NT2/D1 (cell line): ENCODE results near the gene NIPBL.
"Not testable (repeated sequence)": the region's sequence is repeated elsewhere in the genome, so short reads cannot be mapped to it uniquely, and the experiment has no call there.

ENCODE experiments used
- DNase-seq: peaks from one replicate; pipeline ENCODE4 v3.0.0-alpha.2; 2011; ENCODE audit warnings: low read depth, low spot score
- H3K27me3 ChIP-seq: 2 replicates; pipeline ENCODE4 v1.6.0; 2011; ENCODE audit warnings: mild to moderate bottlenecking; ENCODE audit not compliant: insufficient read length, insufficient read depth
- H3K36me3 ChIP-seq: 2 replicates; pipeline ENCODE4 v1.6.1; 2011; ENCODE audit warnings: mild to moderate bottlenecking, low read length, mixed read lengths; ENCODE audit not compliant: insufficient read depth, insufficient read length
- H3K4me1 ChIP-seq: 2 replicates; pipeline ENCODE4 v1.5.1; 2011; ENCODE audit not compliant: insufficient read depth, insufficient read length
- H3K4me3 ChIP-seq: 2 replicates; pipeline ENCODE4 v1.5.1; 2011; ENCODE audit warnings: low read depth; ENCODE audit not compliant: insufficient read length
- H3K9ac ChIP-seq: 2 replicates; pipeline ENCODE4 v1.6.0; 2011; ENCODE audit warnings: low read depth; ENCODE audit not compliant: insufficient read length
- H3K9me3 ChIP-seq: 2 replicates; pipeline ENCODE4 v1.5.1; 2011; ENCODE audit warnings: mild to moderate bottlenecking, low read length; ENCODE audit not compliant: insufficient read depth
- SUZ12 ChIP-seq: IDR thresholded peaks from 2 replicates; pipeline ENCODE4 v1.6.1; 2011; ENCODE audit not compliant: insufficient read length, insufficient read depth; ENCODE audit errors: extremely low read depth
- YY1 ChIP-seq: IDR thresholded peaks from 2 replicates; pipeline ENCODE4 v1.6.1; 2011; ENCODE audit not compliant: insufficient read length, insufficient read depth
- ZNF274 ChIP-seq: IDR thresholded peaks from 2 replicates; pipeline ENCODE4 v1.6.1; 2011; ENCODE audit warnings: mild to moderate bottlenecking, low read depth, low read length

Gene NIPBL

DNA sequence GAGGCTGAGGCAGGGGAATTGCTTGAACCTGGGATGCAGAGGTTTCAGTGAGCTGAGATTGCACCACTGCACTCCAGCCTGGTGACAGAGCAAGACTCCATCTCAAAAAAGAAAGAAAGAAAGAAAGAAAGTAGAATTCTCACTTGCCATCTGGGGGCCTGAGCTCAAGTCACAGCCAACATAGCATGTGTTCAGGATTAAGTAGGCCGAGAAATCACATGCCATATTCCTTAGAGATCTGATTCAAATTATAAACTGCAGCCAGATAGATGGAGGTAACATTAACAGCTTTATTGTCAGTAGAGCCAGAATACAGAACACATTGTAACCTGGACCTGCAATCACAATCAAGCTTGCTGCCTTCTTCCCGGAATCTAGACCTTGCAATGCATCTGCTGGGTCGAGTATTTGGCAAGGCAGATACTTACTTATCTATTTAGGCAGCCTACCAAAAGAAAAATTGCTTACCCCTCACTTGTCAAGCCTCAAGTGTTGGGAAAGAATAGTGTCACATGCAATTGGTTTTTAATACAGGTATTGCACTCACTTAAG, 198.9 kb downstream of the NIPBL start:
- DNase-seq = no peak
- no peak overlapping the region for H3K9ac ChIP-seq
- no peak overlapping the region for H3K4me3 ChIP-seq
- no peaks in the 10 kb centered on the region for H3K27me3 ChIP-seq
- TF ChIP-seq ZNF274 (no peak), YY1 (no peak), SUZ12 (no peak)
- no peaks in the 10 kb centered on the region for H3K36me3 ChIP-seq
- H3K4me1 ChIP-seq = no peaks in the 10 kb centered on the region
- H3K9me3 ChIP-seq = no peaks in the 10 kb centered on the region

DNA sequence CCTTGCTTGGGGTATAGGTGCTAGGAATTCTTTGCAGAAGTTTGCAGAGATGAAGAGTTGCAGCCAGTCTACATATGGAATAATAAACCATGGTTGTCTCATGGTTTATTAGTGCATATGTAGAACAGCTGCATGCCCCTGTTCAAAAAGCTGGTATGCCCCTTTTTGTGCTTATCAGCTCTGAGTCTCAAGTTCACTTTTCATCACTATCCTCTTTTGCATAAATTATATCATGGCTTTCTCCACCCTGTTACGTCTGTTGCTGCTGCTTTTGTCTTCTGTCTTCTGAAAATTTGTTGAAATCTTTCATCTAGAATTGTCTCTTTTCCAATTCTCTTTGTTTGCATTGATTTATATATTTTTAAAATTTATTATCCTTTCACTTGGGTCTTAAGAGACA, 200.6 kb downstream of the NIPBL start:
- Histone ChIP-seq H3K4me1 (no peaks in the 10 kb centered on the region), H3K36me3 (no peaks in the 10 kb centered on the region), H3K9ac (no peak overlapping the region), H3K9me3 (no peaks in the 10 kb centered on the region), H3K4me3 (no peak overlapping the region), H3K27me3 (no peaks in the 10 kb centered on the region)
- no peak for DNase-seq
- TF ChIP-seq YY1 (no peak), ZNF274 (no peak), SUZ12 (no peak)

DNA sequence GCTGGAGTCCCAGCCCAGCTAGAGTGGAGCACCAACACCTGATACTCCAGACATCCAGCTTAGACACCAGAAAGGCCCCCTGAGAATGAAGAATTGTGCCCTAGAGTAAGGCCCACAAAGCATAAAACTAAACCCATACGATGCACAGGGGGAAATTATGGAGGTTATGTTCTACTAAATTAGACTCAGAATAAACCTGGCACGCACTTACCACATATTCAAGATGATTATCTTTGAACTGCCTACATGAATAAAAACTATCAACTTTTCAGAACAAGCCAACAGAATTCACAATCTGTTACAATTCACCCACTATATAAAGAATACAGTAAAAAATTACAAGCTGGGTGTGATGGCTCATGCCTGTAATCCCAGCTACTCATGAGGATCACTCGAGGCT, 204.1 kb downstream of the NIPBL start:
- Histone ChIP-seq H3K36me3 (no peaks in the 10 kb centered on the region), H3K4me3 (no peak overlapping the region), H3K4me1 (no peaks in the 10 kb centered on the region), H3K9ac (no peak overlapping the region), H3K9me3 (0 out of 2 replicates have a peak, but pooled peaks cover 6% of the 10 kb centered on the region), H3K27me3 (peaks cover 7% of the 10 kb centered on the region)
- TF ChIP-seq SUZ12 = no peak
- TF ChIP-seq ZNF274 = no peak
- TF ChIP-seq YY1 = no peak
- no peak for DNase-seq

DNA sequence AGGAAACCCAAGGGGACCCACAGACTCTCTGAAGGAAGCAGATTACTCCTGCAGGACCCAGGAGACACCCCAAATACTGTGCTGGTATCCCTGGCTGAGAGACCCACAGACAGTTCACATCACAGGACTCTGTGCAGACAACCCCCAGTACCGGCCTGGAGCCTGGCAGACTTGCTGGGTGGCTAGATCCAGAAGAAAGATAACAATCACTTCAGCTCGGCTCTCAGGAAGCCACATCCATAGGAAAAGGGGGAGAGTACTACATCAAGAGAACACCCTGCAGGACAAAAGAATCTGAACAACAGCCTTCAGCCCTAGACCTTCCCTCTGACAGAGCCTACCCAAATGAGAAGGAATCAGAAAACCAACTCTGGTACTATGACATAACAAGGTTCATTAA, 206.4 kb downstream of the NIPBL start:
- H3K27me3 ChIP-seq, H3K4me3 ChIP-seq, H3K9ac ChIP-seq, DNase-seq, H3K4me1 ChIP-seq, H3K36me3 ChIP-seq: not testable (repeated sequence)
- H3K9me3 ChIP-seq = peaks cover 14% of the 10 kb centered on the region; the same call in 1 of the 2 replicates

DNA sequence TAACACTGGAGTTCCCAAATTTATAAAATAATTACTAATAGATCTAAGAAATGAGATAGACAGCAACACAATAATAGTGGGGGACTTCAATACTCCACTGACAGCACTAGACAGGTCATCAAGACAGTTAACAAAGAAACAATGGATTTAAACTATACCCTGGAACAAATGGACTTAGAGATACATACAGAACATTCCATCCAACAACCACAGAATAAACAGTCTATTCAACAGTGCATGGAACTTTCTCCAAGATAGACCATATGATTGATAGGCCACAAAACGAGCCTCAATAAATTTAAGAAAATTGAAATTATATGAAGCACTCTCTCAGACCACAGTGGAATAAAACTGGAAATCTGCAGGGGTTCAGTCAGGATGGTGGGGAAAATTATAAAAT, 209.5 kb downstream of the NIPBL start:
- not testable (repeated sequence) for H3K27me3 ChIP-seq, H3K9ac ChIP-seq, DNase-seq, H3K36me3 ChIP-seq, H3K4me3 ChIP-seq, H3K4me1 ChIP-seq
- H3K9me3 ChIP-seq = peaks cover 19% of the 10 kb centered on the region; the same call in 1 of the 2 replicates

DNA sequence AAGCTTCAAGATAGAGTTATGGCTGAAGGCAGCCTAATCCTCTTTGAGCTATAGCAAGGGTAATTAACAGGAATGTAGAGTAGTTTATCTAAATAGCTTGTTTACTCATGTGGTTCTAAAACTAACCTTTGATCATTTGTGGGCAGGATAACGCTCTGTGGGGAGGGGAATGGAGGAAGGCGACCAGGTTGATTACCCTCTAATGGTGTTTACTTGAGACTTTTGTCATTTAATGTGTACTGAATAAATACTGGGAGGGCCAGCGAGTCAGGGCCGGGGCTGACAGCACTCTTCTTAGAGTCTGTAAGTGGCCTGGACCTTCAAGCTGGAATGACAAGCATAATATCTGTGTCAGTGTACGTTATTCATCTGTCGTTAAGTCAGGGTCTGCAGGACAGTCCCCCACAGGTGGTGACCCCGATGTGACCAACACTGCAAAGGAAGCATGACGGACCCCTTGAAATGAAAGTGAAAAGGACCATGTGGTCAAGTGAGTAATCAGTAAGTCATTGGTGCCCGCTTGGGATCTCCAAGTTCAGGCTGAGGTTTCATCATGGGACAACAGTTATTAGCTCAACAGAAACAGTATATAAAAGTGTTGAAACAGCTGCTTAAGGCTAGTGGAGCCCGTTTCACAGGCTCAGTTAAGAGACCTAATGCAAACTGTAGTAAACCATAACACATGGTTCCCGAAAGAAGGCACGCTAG, 210.1 kb downstream of the NIPBL start:
- TF ChIP-seq ZNF274 (no peak), YY1 (no peak), SUZ12 (no peak)
- H3K4me1 ChIP-seq = no peaks in the 10 kb centered on the region
- H3K36me3 ChIP-seq = no peaks in the 10 kb centered on the region
- peaks cover 7% of the 10 kb centered on the region for H3K27me3 ChIP-seq
- no peak overlapping the region for H3K9ac ChIP-seq
- H3K4me3 ChIP-seq = no peak overlapping the region
- no peak for DNase-seq
- H3K9me3 ChIP-seq = peaks cover 19% of the 10 kb centered on the region; the same call in 1 of the 2 replicates

DNA sequence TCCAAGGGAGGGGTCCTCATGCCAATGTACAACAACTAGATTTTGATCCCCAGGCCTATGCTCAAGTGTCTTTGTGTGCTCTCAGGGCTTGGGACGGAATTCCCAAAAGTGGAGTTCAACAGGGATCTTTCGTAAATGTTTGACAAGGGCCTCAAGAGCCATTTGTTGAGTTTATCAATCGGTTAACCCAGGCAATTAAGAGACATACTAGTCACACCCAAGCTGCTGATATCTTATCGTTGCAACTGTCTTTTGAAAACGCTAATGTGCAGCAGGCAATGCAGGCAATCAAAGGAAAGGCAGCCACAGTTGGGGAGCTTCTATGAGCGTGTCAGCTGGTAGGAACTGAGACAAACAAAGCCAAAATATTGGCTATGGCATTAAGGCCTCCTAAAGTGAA, 211.4 kb downstream of the NIPBL start:
- no peak overlapping the region for H3K9ac ChIP-seq
- H3K27me3 ChIP-seq = peaks cover 7% of the 10 kb centered on the region
- H3K4me1 ChIP-seq = no peaks in the 10 kb centered on the region
- H3K4me3 ChIP-seq = no peak overlapping the region
- TF ChIP-seq SUZ12 (no peak), ZNF274 (no peak), YY1 (no peak)
- peaks cover 19% of the 10 kb centered on the region; the same call in 1 of the 2 replicates for H3K9me3 ChIP-seq
- DNase-seq = no peak
- H3K36me3 ChIP-seq = no peaks in the 10 kb centered on the region
